Aorta (tissue), 5 donors: ENCODE results near the gene ADGRL3. TPM values are rescaled to one million over a fixed set of nuclear protein-coding genes. Genes with fewer than 3 reads are reported as not detected.

Experiments used
- ATAC-seq: fragments of 200-7000 bp; cut with Tn5 transposase; one replicate; pipeline ENCODE4 v1.9.1; 2022; ENCODE audit warnings: moderate library complexity; ENCODE audit not compliant: low FRiP score
- DNase-seq, 2 donors: peaks; one replicate each; pipeline ENCODE4 v3.0.0-alpha.2; 2020
- H3K27ac ChIP-seq, 2 donors: one replicate each; pipeline ENCODE4 v1.5.1; 2013; ENCODE audit warnings: low read length in 2 of 2, mild to moderate bottlenecking in 2 of 2, moderate library complexity in 2 of 2, control low read depth in 1 of 2, inconsistent platforms in 1 of 2, low read depth in 1 of 2
- H3K27me3 ChIP-seq, 2 donors: one replicate each; pipeline ENCODE4 v1.6.1; 2013; ENCODE audit warnings: control low read depth in 1 of 2, low read length in 1 of 2, mild to moderate bottlenecking in 1 of 2, moderate library complexity in 1 of 2; ENCODE audit not compliant: insufficient read depth in 2 of 2, control insufficient read depth in 1 of 2
- H3K36me3 ChIP-seq, 2 donors: one replicate each; pipeline ENCODE4 v1.6.1; 2013; ENCODE audit warnings: control low read depth in 1 of 2, low read length in 1 of 2, mild to moderate bottlenecking in 1 of 2; ENCODE audit not compliant: insufficient read depth in 2 of 2, control insufficient read depth in 1 of 2
- H3K4me1 ChIP-seq, 2 donors: one replicate each; pipeline ENCODE4 v1.6.1; 2013; ENCODE audit warnings: low read length in 2 of 2, control low read depth in 1 of 2, mild to moderate bottlenecking in 1 of 2, moderate library complexity in 1 of 2; ENCODE audit not compliant: insufficient read depth in 2 of 2, control insufficient read depth in 1 of 2
- H3K4me3 ChIP-seq, 2 donors: one replicate each; pipeline ENCODE4 v1.5.1; 2013; ENCODE audit warnings: low read length in 2 of 2, control low read depth in 1 of 2, mild to moderate bottlenecking in 1 of 2
- H3K9me3 ChIP-seq: one replicate; pipeline ENCODE4 v1.6.1; 2013; ENCODE audit warnings: mild to moderate bottlenecking, low read length; ENCODE audit not compliant: control insufficient read depth
- WGBS, 2 donors: extraction: QIAGEN DNeasy Blood & Tissue Kit; methylation state at CpG; one replicate each; pipeline ENCODE4 v1.1.7; 2013; 5-methylcytosine and 5-hydroxymethylcytosine counted together
- intact Hi-C, 2 donors: fragments of 100-400 bp; cut with DNase I; formaldehyde crosslinking; loops; one replicate each; pipeline versions ENCODE4 v1.14.2 to v1.15.0; 2022
- polyA plus RNA-seq, 2 donors: library from polyadenylated mRNA; stranded (reverse); fragments of 200-250 nt; gene quantifications; one replicate each; pipeline ENCODE4 v1.2.3, GENCODE V29; 2013
- total RNA-seq, 2 donors: library from RNA; stranded (reverse); fragmentation: NEBNext Ultra II Directional; extraction: Animal tissue kit (Norgen Biotek cat#: 25700); gene quantifications; one replicate each; pipeline ENCODE4 v1.2.1, GENCODE V29; 2021
- donor health status: healthy with polysubstance abuse.
- donor health status: Bipolar disorder and iron deficiency.
- donor health status: DM: no; HTN: no; CAD: no.
- donor health status: DM: no; HTN: no; CAD: no.
- donor health status: DM: yes; HTN: yes; CAD: no.

ADGRL3 gene
- total and polyA plus RNA-seq, 4 donors, result 1.8 to 110 (median 20.7) TPM

DNA sequence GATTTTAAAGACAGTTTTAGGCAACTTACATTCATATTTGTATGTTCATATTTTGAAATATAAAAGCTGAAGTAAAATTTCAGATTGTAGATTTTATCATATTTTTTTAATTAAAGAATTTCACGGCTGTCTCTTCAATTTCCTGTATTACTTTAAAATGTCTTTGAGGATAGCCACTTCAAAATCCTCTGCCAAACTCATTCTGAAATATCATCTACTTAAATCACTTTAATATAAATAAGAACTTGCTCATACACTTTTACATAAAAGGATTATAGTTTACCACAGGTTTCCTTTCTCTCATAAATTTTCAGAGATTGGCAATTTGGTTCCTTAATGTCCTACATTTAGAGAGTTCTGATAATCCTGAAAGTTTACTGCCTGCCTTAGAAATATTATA is 478.2 kb downstream of the ADGRL3 start:
- intact Hi-C loops, result no loop called here
- ATAC-seq, result no peak
- no peaks in the 10 kb centered on the region for H3K9me3 ChIP-seq
- H3K4me1 ChIP-seq, result no peaks in the 10 kb centered on the region
- 97 to 100% methylated on average over 1 of the region's 1 CpG for WGBS, 2 donors
- no peak overlapping the region for H3K27ac ChIP-seq
- H3K27me3 ChIP-seq, result no peaks in the 10 kb centered on the region
- H3K4me3 ChIP-seq, result no peak overlapping the region
- no peak for DNase-seq
- no peaks in the 10 kb centered on the region for H3K36me3 ChIP-seq

DNA sequence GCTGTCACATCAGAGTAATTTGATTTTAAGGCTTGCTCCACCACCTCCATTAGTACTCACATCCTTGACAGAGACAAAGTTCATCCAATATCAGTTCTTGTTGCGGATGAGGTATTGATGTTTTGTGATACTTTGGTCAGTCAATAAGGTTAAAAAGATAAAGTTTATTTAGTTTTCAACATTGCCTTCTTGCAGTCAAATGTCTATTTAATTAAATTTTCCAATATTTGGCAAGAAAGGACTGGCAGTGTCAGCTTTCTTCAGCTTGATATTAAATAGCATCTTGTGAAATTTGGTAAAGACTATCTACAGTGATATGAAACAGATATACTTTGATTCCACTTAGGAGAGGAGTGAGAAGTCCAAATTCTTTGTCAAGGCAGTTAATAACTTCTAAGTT is 493.4 kb downstream of the ADGRL3 start:
- no peak for ATAC-seq
- no peak overlapping the region for H3K4me3 ChIP-seq
- no peak for DNase-seq
- no peaks in the 10 kb centered on the region for H3K9me3 ChIP-seq
- no peaks in the 10 kb centered on the region for H3K4me1 ChIP-seq
- WGBS, 2 donors, result 95 to 100% methylated on average over 1 of the region's 1 CpG
- H3K36me3 ChIP-seq, result no peaks in the 10 kb centered on the region
- no peaks in the 10 kb centered on the region for H3K27me3 ChIP-seq
- intact Hi-C loops, result no loop called here
- H3K27ac ChIP-seq, result no peak overlapping the region

DNA sequence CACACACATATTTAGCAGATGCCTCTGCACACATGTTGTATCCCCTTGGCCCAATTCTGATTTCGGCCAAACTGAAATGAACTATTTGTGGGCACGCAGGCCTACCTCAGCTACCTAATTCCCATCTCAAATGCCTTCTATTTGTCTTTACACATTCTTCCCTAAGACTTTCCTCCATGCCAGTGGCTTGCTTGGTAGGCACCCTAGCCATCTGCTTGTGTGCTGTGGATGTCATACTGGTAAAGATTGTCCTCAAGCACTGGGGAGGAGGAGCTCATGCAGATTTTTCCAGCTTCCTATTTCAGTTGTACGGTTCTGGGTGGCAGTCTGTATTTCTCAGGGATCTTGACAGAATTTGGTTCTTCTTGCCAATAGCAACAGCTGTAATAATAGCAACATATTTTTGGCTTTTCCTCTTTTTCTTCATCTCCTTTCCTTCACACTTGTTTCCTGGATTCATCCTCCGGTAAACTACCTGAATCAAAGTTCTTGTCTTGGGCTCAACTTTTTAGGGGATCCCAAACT is 514.3 kb downstream of the ADGRL3 start:
- Histone ChIP-seq H3K4me3 (no peak overlapping the region), H3K9me3 (no peaks in the 10 kb centered on the region), H3K4me1 (peaks cover 0 to 2% of the 10 kb centered on the region in 2 donors), H3K27ac (no peak overlapping the region), H3K36me3 (no peaks in the 10 kb centered on the region), H3K27me3 (no peaks in the 10 kb centered on the region)
- intact Hi-C loops, result no loop called here
- ATAC-seq (no peak), DNase-seq (no peak)
- 31 to 36% methylated on average over 4 of the region's 4 CpGs for WGBS, 2 donors

DNA sequence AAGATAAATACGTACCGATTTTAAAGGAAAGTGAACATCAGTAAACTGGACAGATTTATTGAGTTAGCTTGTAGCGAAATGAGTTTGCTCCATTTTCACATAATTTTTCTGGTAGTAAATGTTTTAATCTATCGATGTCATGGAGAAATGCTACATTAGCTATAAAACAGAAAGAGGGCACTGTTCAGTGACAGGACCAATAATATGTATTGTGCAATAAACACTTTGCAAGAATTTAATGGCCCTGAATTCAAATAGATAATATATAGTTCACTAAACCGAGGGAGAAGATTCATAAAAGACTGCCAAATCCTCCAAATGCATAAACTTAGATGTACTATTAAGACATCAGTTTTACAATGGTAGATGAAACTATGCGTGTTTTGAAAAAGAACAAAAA is 516.3 kb downstream of the ADGRL3 start:
- H3K4me1 ChIP-seq, result peaks cover 0 to 2% of the 10 kb centered on the region in 2 donors
- H3K9me3 ChIP-seq, result no peaks in the 10 kb centered on the region
- H3K27me3 ChIP-seq, result no peaks in the 10 kb centered on the region
- H3K4me3 ChIP-seq, result no peak overlapping the region
- DNase-seq, result no peak
- no peak overlapping the region for H3K27ac ChIP-seq
- ATAC-seq, result no peak
- 97 to 98% methylated on average over 6 of the region's 6 CpGs for WGBS, 2 donors
- intact Hi-C loops, result no loop called here
- no peaks in the 10 kb centered on the region for H3K36me3 ChIP-seq

DNA sequence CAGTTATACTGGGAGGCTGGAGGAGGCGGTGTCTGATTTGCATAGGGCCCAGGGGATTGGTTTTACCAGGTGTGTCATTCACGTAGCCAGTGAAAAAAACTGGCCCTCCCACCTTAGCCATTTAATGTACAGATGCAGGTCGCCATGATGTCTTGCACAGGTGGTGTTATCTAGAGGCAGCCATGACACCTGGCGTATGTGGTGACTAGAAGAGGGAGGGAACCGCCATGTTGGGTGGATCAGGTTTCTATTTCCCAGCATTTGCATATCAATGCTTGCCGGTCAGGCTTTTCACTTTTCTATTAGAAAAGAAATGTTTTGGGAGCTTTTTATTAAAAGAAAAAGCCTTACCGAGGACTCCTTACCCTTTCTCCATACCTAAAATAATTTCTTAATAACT is 523.4 kb downstream of the ADGRL3 start:
- Histone ChIP-seq H3K9me3 (no peaks in the 10 kb centered on the region), H3K4me3 (no peak overlapping the region), H3K27ac (no peak overlapping the region), H3K36me3 (no peaks in the 10 kb centered on the region), H3K27me3 (no peaks in the 10 kb centered on the region), H3K4me1 (no peaks in the 10 kb centered on the region)
- intact Hi-C loops, result no loop called here
- DNase-seq (no peak), ATAC-seq (no peak)
- WGBS, 2 donors, result 97 to 99% methylated on average over 7 of the region's 7 CpGs

DNA sequence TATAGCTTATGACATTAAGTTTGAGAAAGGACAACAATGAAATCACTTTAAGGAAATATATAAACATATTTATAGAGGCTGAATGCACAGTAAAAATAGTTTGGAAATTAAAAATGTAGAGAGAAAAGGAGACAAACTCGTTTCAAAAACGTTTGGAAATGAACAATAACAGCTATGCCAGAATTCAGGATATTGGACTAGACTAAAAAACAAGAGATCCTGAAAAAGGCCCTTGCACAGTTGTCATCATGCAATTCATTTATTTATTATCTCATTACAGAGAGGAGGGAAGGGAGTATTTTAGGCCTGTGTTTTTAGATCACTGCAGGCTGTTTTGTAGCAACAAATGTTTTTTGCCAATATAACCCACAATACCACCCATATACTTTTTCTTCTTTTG is 527.2 kb downstream of the ADGRL3 start:
- H3K36me3 ChIP-seq, result no peaks in the 10 kb centered on the region
- intact Hi-C loops, result no loop called here
- no peak overlapping the region for H3K27ac ChIP-seq
- no peak overlapping the region for H3K4me3 ChIP-seq
- H3K4me1 ChIP-seq, result no peaks in the 10 kb centered on the region
- no peaks in the 10 kb centered on the region for H3K27me3 ChIP-seq
- DNase-seq (no peak), ATAC-seq (no peak)
- no peaks in the 10 kb centered on the region for H3K9me3 ChIP-seq
- WGBS, 2 donors, result 30 to 46% methylated on average over 2 of the region's 2 CpGs

DNA sequence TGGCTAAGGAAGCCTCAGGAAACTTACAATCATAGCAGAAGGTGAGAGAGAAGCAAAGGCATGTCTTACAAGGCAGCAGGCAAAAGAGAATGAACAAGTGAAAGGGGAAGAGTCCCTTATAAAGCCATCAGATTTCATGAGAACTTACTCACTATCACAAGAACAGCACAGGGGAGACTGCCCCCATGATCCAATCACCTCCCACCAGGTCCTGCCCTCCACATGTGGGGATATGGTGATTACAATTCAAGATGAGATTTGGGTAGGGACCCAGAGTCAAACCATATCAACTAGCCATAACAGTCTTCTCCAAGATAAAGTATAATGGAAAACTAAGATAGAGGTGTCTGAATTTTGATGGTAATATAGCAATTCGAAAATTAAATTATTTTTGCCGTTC is 534.3 kb downstream of the ADGRL3 start:
- H3K27me3 ChIP-seq, result no peaks in the 10 kb centered on the region
- H3K4me3 ChIP-seq, result no peak overlapping the region
- H3K4me1 ChIP-seq, result no peaks in the 10 kb centered on the region
- no peak for ATAC-seq
- no peak for DNase-seq
- 94% methylated on average over 2 of the region's 2 CpGs for WGBS, 2 donors
- intact Hi-C loops, result no loop called here
- no peaks in the 10 kb centered on the region for H3K36me3 ChIP-seq
- no peak overlapping the region for H3K27ac ChIP-seq
- no peaks in the 10 kb centered on the region for H3K9me3 ChIP-seq

DNA sequence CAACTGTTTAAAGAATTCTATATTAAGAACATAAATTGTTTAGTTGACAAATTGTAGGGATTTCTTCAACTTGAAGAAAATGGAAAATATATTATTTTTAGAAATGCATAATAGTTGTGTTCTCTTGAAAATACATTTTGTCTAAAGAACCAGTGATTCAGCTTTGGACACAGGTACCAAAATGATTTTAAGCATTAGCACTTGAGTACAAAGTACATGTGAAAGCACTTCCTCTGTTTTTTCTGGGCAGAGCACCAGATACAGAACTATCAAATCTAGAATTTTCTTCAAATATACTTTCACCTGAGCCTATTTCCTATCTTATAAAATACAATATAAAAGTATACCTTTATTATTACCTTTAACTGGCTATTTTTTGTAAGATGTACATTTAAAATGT is 539.8 kb downstream of the ADGRL3 start:
- intact Hi-C loops, result no loop called here
- no peak overlapping the region for H3K4me3 ChIP-seq
- no peaks in the 10 kb centered on the region for H3K27me3 ChIP-seq
- ATAC-seq (no peak), DNase-seq (no peak)
- H3K4me1 ChIP-seq, result no peaks in the 10 kb centered on the region
- H3K36me3 ChIP-seq, result no peaks in the 10 kb centered on the region
- H3K9me3 ChIP-seq, result peaks cover 2% of the 10 kb centered on the region
- no peak overlapping the region for H3K27ac ChIP-seq

DNA sequence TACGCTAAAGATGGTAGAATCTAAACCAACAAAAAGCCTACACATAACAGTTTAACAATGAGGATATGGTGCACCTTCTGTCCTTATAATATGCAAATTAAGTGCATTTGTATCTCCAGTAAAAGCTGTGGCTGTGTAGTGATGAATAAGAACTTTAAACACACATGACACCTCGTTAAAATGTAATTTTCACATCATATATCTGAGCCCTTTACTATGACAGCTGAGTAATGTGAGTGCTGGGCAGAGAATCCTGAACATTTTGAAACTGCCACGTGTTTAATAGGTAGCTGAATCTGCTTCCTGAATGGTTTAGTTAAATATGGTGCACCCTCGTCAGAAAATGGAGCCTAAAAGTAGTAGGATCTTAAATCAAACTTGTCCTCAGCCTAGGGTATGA is 540.8 kb downstream of the ADGRL3 start:
- ATAC-seq (no peak), DNase-seq (no peak)
- Histone ChIP-seq H3K27me3 (no peaks in the 10 kb centered on the region), H3K36me3 (no peaks in the 10 kb centered on the region), H3K4me1 (no peaks in the 10 kb centered on the region), H3K9me3 (peaks cover 2% of the 10 kb centered on the region), H3K4me3 (no peak overlapping the region), H3K27ac (no peak overlapping the region)
- WGBS, 2 donors, result 45 to 52% methylated on average over 4 of the region's 4 CpGs
- intact Hi-C loops, result no loop called here
